GM12878 (cell line): Measurements from ENCODE around the gene DENND1C.

Experiments
- CTCF ChIP-seq, 3 experiments: IDR thresholded peaks in 2 of 3; conservative IDR thresholded peaks in 1 of 3; 2 replicates each; pipeline ENCODE4 v1.5.1; 2011; ENCODE audit warnings: low read depth in 3 of 3, low read length in 3 of 3, mild to moderate bottlenecking in 3 of 3, control low read depth in 2 of 3, moderate library complexity in 2 of 3, inconsistent platforms in 1 of 3, mixed read lengths in 1 of 3; ENCODE audit not compliant: control insufficient read depth in 2 of 3, insufficient read depth in 1 of 3; ENCODE audit errors: extremely low read depth in 1 of 3
- NRF1 ChIP-seq: conservative IDR thresholded peaks from 2 replicates; pipeline ENCODE4 v1.6.1; 2011; ENCODE audit warnings: mild to moderate bottlenecking, low read depth, low read length, improper control_type of control experiment
- RFX5 ChIP-seq: IDR thresholded peaks from 2 replicates; pipeline ENCODE4 v1.6.1; 2011; ENCODE audit warnings: low read depth, low read length, improper control_type of control experiment
- TCF12 ChIP-seq: IDR thresholded peaks from 2 replicates; pipeline ENCODE4 v1.6.1; 2011; ENCODE audit warnings: low read depth, mild to moderate bottlenecking, low read length
- TCF7 ChIP-seq: IDR thresholded peaks from 2 replicates; pipeline ENCODE4 v1.6.1; 2014; ENCODE audit warnings: antibody characterized with exemption, borderline replicate concordance

- TF ChIP-seq NRF1 (no peak), TCF7 (no peak), TCF12 (no peak), CTCF (IDR thresholded peaks at IDR 0.05 in 2 of 3, conservative IDR thresholded peaks at IDR 0.05 in 1 of 3; ENCODE audit: control insufficient read depth in 2 of 3, extremely low read depth in 1 of 3, insufficient read depth in 1 of 3, low read depth in 3 of 3, low read length in 3 of 3) (no peak), RFX5 (no peak)
Measured at GRCh38 chr19:6470173-6470572, 11.4 kb downstream of the DENND1C start.
